OCI-LY7 (cell line): Measurements from ENCODE around the gene DGLUCY. TPM values are rescaled to one million over a fixed set of nuclear protein-coding genes. Genes with fewer than 3 reads are reported as not detected.

Source experiments
- BruUV-seq: library from RNA; stranded (reverse); fragments of 400-500 nt; replicated peaks from 2 replicates; lab custom pipeline; 2021; lab: Mats Ljungman, UMichigan
- CTCF ChIA-PET: fragments of 300-600 bp; sonication (Branson Sonifier 250); formaldehyde crosslinking; loops from one replicate; lab custom pipeline; 2022; ENCODE audit warnings: antibody characterized with exemption; ENCODE audit not compliant: unreplicated experiment; lab: Charles Lee
- POLR2A ChIA-PET: fragments of 300-600 bp; sonication (Branson Sonifier 250); formaldehyde crosslinking; loops from one replicate; lab custom pipeline; 2022; ENCODE audit warnings: antibody characterized with exemption; lab: Charles Lee
- DNase-seq: peaks from one replicate; pipeline ENCODE4 v3.0.0-alpha.2; 2015; ENCODE audit warnings: low spot score
- H2AFZ ChIP-seq: fragments of 200-600 bp; sonication (generic), shearing (Covaris generic); 2 replicates; pipeline ENCODE4 v1.6.1; 2014; ENCODE audit warnings: mild to moderate bottlenecking, antibody characterized with exemption, low read length, moderate library complexity
- H3K27ac ChIP-seq: fragments of 200-600 bp; sonication (generic); 2 replicates; pipeline ENCODE4 v1.5.1; 2014; ENCODE audit warnings: mixed run types, low read depth, mild to moderate bottlenecking, moderate library complexity, low read length, inconsistent platforms; ENCODE audit not compliant: poor library complexity, severe bottlenecking
- H3K36me3 ChIP-seq: fragments of 200-600 bp; sonication (generic); 2 replicates; pipeline ENCODE4 v1.6.1; 2014; ENCODE audit warnings: mild to moderate bottlenecking, antibody characterized with exemption, low read length, moderate library complexity, mixed read lengths; ENCODE audit not compliant: insufficient read depth
- H3K4me1 ChIP-seq: fragments of 200-600 bp; sonication (generic); 2 replicates; pipeline ENCODE4 v1.5.1; 2014; ENCODE audit warnings: mild to moderate bottlenecking, low read length; ENCODE audit not compliant: insufficient read depth, poor library complexity, severe bottlenecking
- H3K4me2 ChIP-seq: fragments of 200-600 bp; sonication (generic); 2 replicates; pipeline ENCODE4 v1.6.1; 2014; ENCODE audit warnings: mild to moderate bottlenecking, low read length
- H3K4me3 ChIP-seq: fragments of 200-600 bp; sonication (generic); 2 replicates; pipeline ENCODE4 v1.5.1; 2014; ENCODE audit warnings: mild to moderate bottlenecking, low read depth, low read length; ENCODE audit not compliant: poor library complexity, severe bottlenecking
- H3K79me2 ChIP-seq: fragments of 200-600 bp; sonication (generic); 2 replicates; pipeline ENCODE4 v1.6.1; 2016; ENCODE audit warnings: low read depth, mild to moderate bottlenecking, low read length, moderate library complexity, mixed read lengths; ENCODE audit not compliant: insufficient read depth
- H3K9me2 ChIP-seq: fragments of 200-600 bp; sonication (generic); 2 replicates; pipeline ENCODE4 v1.6.1; 2016; ENCODE audit warnings: mild to moderate bottlenecking, low read length, mixed read lengths; ENCODE audit not compliant: insufficient read depth
- H3K9me3 ChIP-seq: fragments of 200-600 bp; sonication (generic); 2 replicates; pipeline ENCODE4 v1.6.1; 2014; ENCODE audit warnings: mild to moderate bottlenecking, mixed run types, low read length, mixed read lengths
- H4K20me1 ChIP-seq: fragments of 200-600 bp; sonication (generic); 2 replicates; pipeline ENCODE4 v1.6.1; 2014; ENCODE audit warnings: mild to moderate bottlenecking, antibody characterized with exemption, low read length, moderate library complexity, mixed read lengths; ENCODE audit not compliant: insufficient read depth
- EZH2phosphoT487 ChIP-seq: fragments of 200-600 bp; sonication (generic); IDR thresholded peaks from 2 replicates; pipeline ENCODE4 v1.6.1; 2018; ENCODE audit warnings: low read depth, borderline replicate concordance, mild to moderate bottlenecking, mixed run types, antibody characterized with exemption, low read length, moderate library complexity, mixed read lengths
- intact Hi-C: fragments of 100-400 bp; cut with micrococcal nuclease; formaldehyde crosslinking; loops from one replicate; pipeline ENCODE4 v1.10.0; 2022; ENCODE audit not compliant: unreplicated experiment
- total RNA-seq, 2 experiments: library from RNA; depleted of rRNA in 1 of 2; stranded (reverse); fragments of >200 nt in 1 of 2; shearing (Covaris generic) in 1 of 2; gene quantifications; 2 replicates each; pipeline ENCODE4 v1.2.3, GENCODE V29; 2014 to 2022
- TF ChIP-seq, protein P1 (sequence below): fragments of 200-600 bp; sonication (generic); conservative IDR thresholded peaks from 2 replicates; pipeline ENCODE4 v1.5.1; 2014; ENCODE audit warnings: mild to moderate bottlenecking, antibody characterized with exemption, low read length, moderate library complexity, mixed read lengths

Gene DGLUCY
- total RNA-seq, 2 experiments from 2014 or later: 37.6 to 56.8 TPM

DNA sequence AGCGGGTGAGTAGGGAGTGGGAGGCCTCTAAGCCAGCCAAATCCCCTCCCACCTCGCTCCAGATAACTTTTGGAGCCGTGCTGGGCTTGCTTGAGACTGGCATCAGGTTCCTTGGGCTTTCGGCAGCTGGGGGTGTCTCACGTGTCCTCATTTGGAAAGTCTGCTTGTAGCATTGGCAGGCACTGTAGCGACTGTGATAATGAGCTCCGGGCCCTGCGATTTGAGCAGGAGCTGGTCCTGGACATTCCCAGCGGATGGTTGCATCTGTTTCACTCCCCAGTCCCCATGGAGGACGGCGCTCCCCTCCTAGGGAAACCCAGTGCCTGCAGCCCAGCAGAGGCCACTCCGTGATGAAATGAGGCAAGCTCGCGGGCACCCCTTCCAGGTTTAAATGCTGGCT is 49.4 kb downstream of the DGLUCY start:
- BruUV-seq: no TSS peak
- Histone ChIP-seq H2AFZ (no peak overlapping the region), H3K9me3 (no peaks in the 10 kb centered on the region), H3K36me3 (peaks cover 81% of the 10 kb centered on the region), H3K27ac (no peak overlapping the region), H3K4me3 (no peak overlapping the region), H4K20me1 (no peaks in the 10 kb centered on the region), H3K4me2 (no peak overlapping the region), H3K9me2 (no peaks in the 10 kb centered on the region), H3K79me2 (no peaks in the 10 kb centered on the region), H3K4me1 (no peaks in the 10 kb centered on the region)
- intact Hi-C loops: no loop called here
- DNase-seq: no peak
- TF ChIP-seq EZH2phosphoT487: no peak
- TF ChIP-seq, protein P1, sequence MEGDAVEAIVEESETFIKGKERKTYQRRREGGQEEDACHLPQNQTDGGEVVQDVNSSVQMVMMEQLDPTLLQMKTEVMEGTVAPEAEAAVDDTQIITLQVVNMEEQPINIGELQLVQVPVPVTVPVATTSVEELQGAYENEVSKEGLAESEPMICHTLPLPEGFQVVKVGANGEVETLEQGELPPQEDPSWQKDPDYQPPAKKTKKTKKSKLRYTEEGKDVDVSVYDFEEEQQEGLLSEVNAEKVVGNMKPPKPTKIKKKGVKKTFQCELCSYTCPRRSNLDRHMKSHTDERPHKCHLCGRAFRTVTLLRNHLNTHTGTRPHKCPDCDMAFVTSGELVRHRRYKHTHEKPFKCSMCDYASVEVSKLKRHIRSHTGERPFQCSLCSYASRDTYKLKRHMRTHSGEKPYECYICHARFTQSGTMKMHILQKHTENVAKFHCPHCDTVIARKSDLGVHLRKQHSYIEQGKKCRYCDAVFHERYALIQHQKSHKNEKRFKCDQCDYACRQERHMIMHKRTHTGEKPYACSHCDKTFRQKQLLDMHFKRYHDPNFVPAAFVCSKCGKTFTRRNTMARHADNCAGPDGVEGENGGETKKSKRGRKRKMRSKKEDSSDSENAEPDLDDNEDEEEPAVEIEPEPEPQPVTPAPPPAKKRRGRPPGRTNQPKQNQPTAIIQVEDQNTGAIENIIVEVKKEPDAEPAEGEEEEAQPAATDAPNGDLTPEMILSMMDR: no peak
- POLR2A ChIA-PET: interaction anchor here (0.7 kb wide), 1 partner anchor 506 kb away, joined by 3 read pairs; no protein-coding TSS in a partner anchor
- CTCF ChIA-PET: no interaction called here

DNA sequence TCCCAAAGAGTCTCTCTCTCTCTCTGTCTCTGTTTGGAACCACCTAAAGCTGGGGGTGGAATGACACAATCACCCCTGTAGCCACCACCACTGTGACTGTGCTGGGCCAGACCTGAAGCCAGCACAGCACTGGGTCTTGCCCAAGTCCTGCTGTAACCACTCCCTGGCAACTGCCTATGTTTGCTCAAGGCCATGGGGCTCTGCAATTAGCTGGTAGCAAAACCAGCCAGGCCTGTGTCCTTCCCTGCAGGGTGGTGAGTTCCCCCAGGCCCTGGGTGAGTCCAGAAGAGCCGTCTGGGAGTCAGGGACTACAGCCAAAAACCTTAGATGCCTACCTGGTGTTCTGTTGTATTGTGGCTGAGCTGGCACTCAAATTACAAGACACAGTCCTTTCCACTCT is 50.8 kb downstream of the DGLUCY start:
- Histone ChIP-seq H2AFZ (no peak overlapping the region), H3K4me2 (no peak overlapping the region), H3K36me3 (peaks cover 71% of the 10 kb centered on the region), H4K20me1 (no peaks in the 10 kb centered on the region), H3K4me1 (no peaks in the 10 kb centered on the region), H3K9me2 (no peaks in the 10 kb centered on the region), H3K9me3 (no peaks in the 10 kb centered on the region), H3K4me3 (no peak overlapping the region), H3K79me2 (no peaks in the 10 kb centered on the region), H3K27ac (no peak overlapping the region)
- BruUV-seq: no TSS peak
- ChIA-PET POLR2A (interaction anchor here (0.6 kb wide), 1 partner anchor 258 kb away, joined by 6 read pairs; no protein-coding TSS in a partner anchor), CTCF (interaction anchor here (0.6 kb wide), 1 partner anchor 262 kb away, joined by 3 read pairs; no protein-coding TSS in a partner anchor)
- TF ChIP-seq, protein P1: no peak
- no peak for TF ChIP-seq EZH2phosphoT487
- intact Hi-C loops: no loop called here
- no peak for DNase-seq

DNA sequence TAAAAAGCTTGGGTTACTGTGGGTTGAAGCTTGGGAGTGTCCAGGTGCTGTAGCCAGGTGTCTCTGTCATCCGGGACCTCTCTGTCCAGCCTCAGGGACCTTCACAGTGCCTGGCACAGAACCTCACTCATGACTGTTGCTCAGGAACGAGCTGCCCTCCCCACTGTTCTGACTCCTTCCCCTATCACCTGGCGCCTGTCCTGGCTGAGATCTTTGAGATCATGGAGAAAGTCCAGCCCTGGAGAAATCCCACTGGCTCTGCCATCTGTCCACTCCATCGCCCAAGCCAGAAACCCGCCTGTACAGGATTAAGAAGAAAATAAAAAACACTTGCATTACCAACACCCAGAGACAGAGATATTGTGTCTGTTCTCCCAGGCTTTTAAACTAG is 53.5 kb downstream of the DGLUCY start:
- CTCF ChIA-PET: no interaction called here
- no peak for TF ChIP-seq EZH2phosphoT487
- TF ChIP-seq, protein P1: no peak

More for the DNA sequence above, 53.5 kb downstream of the DGLUCY start:
- Histone ChIP-seq H3K9me3 (no peaks in the 10 kb centered on the region), H3K79me2 (no peaks in the 10 kb centered on the region), H4K20me1 (no peaks in the 10 kb centered on the region), H3K36me3 (peaks cover 57% of the 10 kb centered on the region), H3K4me2 (no peak overlapping the region), H2AFZ (no peak overlapping the region), H3K4me3 (no peak overlapping the region), H3K4me1 (no peaks in the 10 kb centered on the region), H3K9me2 (no peaks in the 10 kb centered on the region), H3K27ac (no peak overlapping the region)
- no TSS peak for BruUV-seq
- DNase-seq: no peak
- POLR2A ChIA-PET: no interaction called here
- intact Hi-C loops: no loop called here
